ENCODE data around the gene LCNL1. TPM values are rescaled to one million over a fixed set of nuclear protein-coding genes. Genes with fewer than 3 reads are reported as not detected.

The LCNL1 gene
- total and polyA plus RNA-seq, 2 of the 13 experiments (the other 11 are each of a cell fraction or from before 2014, with no cell fraction given), result not detected

DNA sequence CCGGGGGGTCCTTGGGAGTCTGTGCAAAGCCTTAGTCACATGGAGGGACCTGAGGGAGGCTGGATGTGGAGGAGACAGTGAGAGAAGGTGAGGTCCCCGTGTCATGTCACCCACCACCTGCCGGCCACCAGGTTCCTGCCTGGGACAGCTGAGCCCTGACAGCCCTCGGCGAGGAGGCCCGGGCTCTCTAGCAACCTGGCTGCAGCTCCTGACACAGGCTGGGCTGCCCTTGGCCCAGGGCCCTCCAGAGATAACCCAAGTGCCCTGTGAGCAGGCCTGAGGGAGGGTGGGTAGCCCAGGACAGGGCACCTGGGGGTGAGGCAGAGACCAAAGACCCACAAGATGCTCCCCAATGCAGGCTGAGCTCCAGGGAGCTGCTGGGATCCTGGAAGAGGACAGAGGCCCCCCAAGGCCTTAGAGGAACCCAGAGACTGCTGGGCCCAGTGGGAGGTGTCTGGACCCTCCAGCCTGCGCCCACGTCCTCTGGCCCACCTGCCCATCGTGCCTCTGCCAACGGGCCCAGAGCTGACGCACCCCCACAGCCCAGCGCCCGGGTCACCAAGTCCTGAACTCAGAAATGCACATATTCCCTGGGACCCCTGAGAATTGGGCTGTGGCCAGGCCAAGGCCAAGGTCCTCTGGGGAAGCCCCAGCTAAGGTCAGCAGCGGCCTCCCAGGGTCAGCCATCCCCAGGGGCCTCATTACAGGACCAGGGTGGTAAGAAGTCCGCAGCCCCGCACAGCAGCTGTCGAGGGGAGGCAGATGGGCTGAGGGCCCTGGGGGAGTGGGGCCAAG is 14.3 kb upstream of the LCNL1 start:
- in situ Hi-C loops (cut with HindIII; ENCODE audit: extremely low pct_ligation_motif_present, low pct_unique_long_range_greater_than_20kb) (no loop called here), intact Hi-C loops (cut with micrococcal nuclease; ENCODE audit: unreplicated experiment) (loop anchor here (2.0 kb wide), 1 partner anchor 20 kb away; no protein-coding TSS in a partner anchor)
- ChIA-PET CTCF (ENCODE audit: low intra/inter-chr PET ratio, low total read pairs) (no interaction called here), POLR2A (interaction anchor here (0.8 kb wide), 1 partner anchor 31 kb away, joined by 3 read pairs; no protein-coding TSS in a partner anchor)
- 6% methylated on average over 7 of the region's 17 CpGs for WGBS (ENCODE audit: low lambda C conversion rate)
- Histone ChIP-seq H3K9ac (ENCODE audit: insufficient read depth, low read depth, low read length) (no peak overlapping the region), H3K4me1 (ENCODE audit: insufficient read depth, low read length) (peaks cover 55% of the 10 kb centered on the region), H3K9me3 (ENCODE audit: low read length) (no peaks in the 10 kb centered on the region), H3K4me3 (replicated peaks in 1 of 3; ENCODE audit: insufficient read depth in 1 of 3, low read depth in 2 of 3, low read length in 3 of 3) (no peak overlapping the region; a peak in 1 of 6 replicates), H3K27me3 (ENCODE audit: control insufficient read depth in 1 of 2, insufficient read depth in 2 of 2, low read length in 2 of 2) (peaks cover 23 to 66% of the 10 kb centered on the region in 2 experiments), H3K79me2 (ENCODE audit: insufficient read depth, low read length) (no peaks in the 10 kb centered on the region), H3K36me3 (replicated peaks in 1 of 2; ENCODE audit: control insufficient read depth in 1 of 2, insufficient read depth in 2 of 2, low read length in 2 of 2) (no peaks in the 10 kb centered on the region), H3K4me2 (ENCODE audit: low read depth, low read length) (no peak overlapping the region), H3K27ac (ENCODE audit: extremely low read length, insufficient read depth, low read length) (no peak overlapping the region), H2AFZ (ENCODE audit: low read length) (no peak overlapping the region), H4K20me1 (ENCODE audit: insufficient read depth, low read length) (no peaks in the 10 kb centered on the region)
- ATAC-seq, result peak; percentile 51
- no peak for FAIRE-seq
- BruUV-seq (replicated peaks), result no TSS peak
- DNase-seq (ENCODE audit: low spot score), result no peak
- TF ChIP-seq ZNF883 (CRISPR knock-in tag; IDR thresholded peaks at IDR 0.05; ENCODE audit: not compliant biosample characterization) (peak; percentile 9), HMG20B (CRISPR knock-in tag; conservative IDR thresholded peaks at IDR 0.05) (no peak), IRF9 (CRISPR knock-in tag; IDR thresholded peaks at IDR 0.05; ENCODE audit: borderline replicate concordance) (no peak), BHLHE40 (IDR thresholded peaks at IDR 0.05; ENCODE audit: low read length) (no peak), ELF4 (CRISPR knock-in tag; IDR thresholded peaks at IDR 0.05; ENCODE audit: borderline replicate concordance) (no peak), MYNN (CRISPR knock-in tag; IDR thresholded peaks at IDR 0.05; ENCODE audit: low read depth) (no peak), ZFP82 (CRISPR knock-in tag; IDR thresholded peaks at IDR 0.05; ENCODE audit: borderline replicate concordance) (no peak), ZNF83 (CRISPR knock-in tag; IDR thresholded peaks at IDR 0.05; ENCODE audit: borderline replicate concordance) (no peak), MYC (CRISPR knock-in tag; IDR thresholded peaks at IDR 0.05; ENCODE audit: borderline replicate concordance) (no peak), NFE2 (CRISPR knock-in tag; IDR thresholded peaks at IDR 0.05) (no peak), ZHX1 (CRISPR knock-in tag; IDR thresholded peaks at IDR 0.05; ENCODE audit: low read depth) (no peak), ZNF343 (CRISPR knock-in tag; IDR thresholded peaks at IDR 0.05) (no peak), PAX8 (CRISPR knock-in tag; IDR thresholded peaks at IDR 0.05; ENCODE audit: borderline replicate concordance) (no peak), ISX (CRISPR knock-in tag; conservative IDR thresholded peaks at IDR 0.05) (no peak), KDM4B (CRISPR knock-in tag; IDR thresholded peaks at IDR 0.05) (no peak)
- TF ChIP-seq, protein P1, sequence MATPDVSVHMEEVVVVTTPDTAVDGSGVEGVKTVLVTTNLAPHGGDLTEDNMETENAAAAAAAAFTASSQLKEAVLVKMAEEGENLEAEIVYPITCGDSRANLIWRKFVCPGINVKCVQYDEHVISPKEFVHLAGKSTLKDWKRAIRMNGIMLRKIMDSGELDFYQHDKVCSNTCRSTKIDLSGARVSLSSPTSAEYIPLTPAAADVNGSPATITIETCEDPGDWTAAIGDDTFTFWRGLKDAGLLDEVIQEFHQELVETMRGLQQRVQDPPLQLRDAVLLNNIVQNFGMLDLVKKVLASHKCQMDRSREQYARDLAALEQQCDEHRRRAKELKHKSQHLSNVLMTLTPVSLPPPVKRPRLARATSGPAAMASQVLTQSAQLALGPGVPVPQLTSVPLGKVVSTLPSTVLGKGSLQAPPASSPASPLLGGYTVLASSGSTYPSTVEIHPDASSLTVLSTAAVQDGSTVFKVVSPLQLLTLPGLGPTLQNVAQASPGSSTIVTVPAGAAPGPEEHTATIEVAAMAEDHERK (CRISPR knock-in tag; IDR thresholded peaks at IDR 0.05; ENCODE audit: low read depth), result no peak
- TF ChIP-seq, protein P2, sequence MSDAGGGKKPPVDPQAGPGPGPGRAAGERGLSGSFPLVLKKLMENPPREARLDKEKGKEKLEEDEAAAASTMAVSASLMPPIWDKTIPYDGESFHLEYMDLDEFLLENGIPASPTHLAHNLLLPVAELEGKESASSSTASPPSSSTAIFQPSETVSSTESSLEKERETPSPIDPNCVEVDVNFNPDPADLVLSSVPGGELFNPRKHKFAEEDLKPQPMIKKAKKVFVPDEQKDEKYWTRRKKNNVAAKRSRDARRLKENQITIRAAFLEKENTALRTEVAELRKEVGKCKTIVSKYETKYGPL (CRISPR knock-in tag; IDR thresholded peaks at IDR 0.05), result no peak
